Pancreas (tissue), 10 donors: Measurements from ENCODE around the gene SMARCB1. TPM values are rescaled to one million over a fixed set of nuclear protein-coding genes. Genes with fewer than 3 reads are reported as not detected.

ENCODE experiments used
- ATAC-seq, 4 donors: fragments of 200-7000 bp; cut with Tn5 transposase; one replicate each; pipeline versions ENCODE4 v1.8.0 to v1.9.1; 2020; ENCODE audit warnings: mild to moderate bottlenecking in 4 of 4, moderate library complexity in 4 of 4
- DNase-seq, 6 donors: peaks; one replicate each; pipeline ENCODE4 v3.0.0-alpha.2; 2020
- FAIRE-seq: peaks from 2 replicates; lab custom pipeline; 2012; peaks lifted over from hg19 to GRCh38; lab: Jason Lieb, UNC
- H3K27ac ChIP-seq, 4 donors: fragments of 200-600 bp; sonication (generic); 1 replicate in 3 of 4; 2 replicates in 1 of 4; pipeline versions ENCODE4 v1.5.0 to v1.8.0; 2020
- H3K27me3 ChIP-seq, 4 donors: fragments of 200-600 bp; one replicate each; pipeline ENCODE4 v1.8.0; 2021
- H3K36me3 ChIP-seq, 3 donors: fragments of 200-600 bp; sonication (generic) in 1 of 3; one replicate each; pipeline versions ENCODE4 v1.5.0 to v1.8.0; 2020 to 2021
- H3K4me1 ChIP-seq, 3 donors: fragments of 200-600 bp; one replicate each; pipeline ENCODE4 v1.8.0; 2021
- H3K4me3 ChIP-seq, 4 donors: fragments of 200-600 bp; sonication (generic) in 2 of 4; one replicate each; pipeline versions ENCODE4 v1.5.0 to v1.8.0; 2020 to 2021
- H3K9me3 ChIP-seq, 4 donors: fragments of 200-600 bp; one replicate each; pipeline ENCODE4 v1.8.0; 2021
- WGBS, 2 donors: extraction: QIAGEN DNeasy Blood & Tissue Kit; methylation state at CpG; one replicate each; pipeline ENCODE4 v1.1.7; 2013; 5-methylcytosine and 5-hydroxymethylcytosine counted together
- intact Hi-C, 3 donors: fragments of 100-400 bp; cut with DNase I; formaldehyde crosslinking; loops; one replicate each; pipeline versions ENCODE4 v1.11.1 to v1.14.2; 2022
- polyA plus RNA-seq, 2 donors: library from polyadenylated mRNA; stranded (reverse); fragments of 200-250 nt; gene quantifications; one replicate each; pipeline ENCODE4 v1.2.3, GENCODE V29; 2013
- total RNA-seq, 6 donors: library from RNA; stranded (reverse); fragmentation: NEBNext Ultra II Directional in 4 of 6; extraction: Animal tissue kit (Norgen Biotek cat#: 25700) in 4 of 6; gene quantifications; one replicate each; pipeline versions ENCODE4 v1.2.1 to v1.2.4, GENCODE V29; 2021 to 2023
- TF ChIP-seq, protein P1 (sequence below), 4 donors: fragments of 200-600 bp; sonication (generic) in 3 of 4; IDR thresholded peaks; one replicate each; pipeline versions ENCODE4 v1.5.0 to v1.8.0; 2021; ENCODE audit warnings: antibody characterized with exemption in 4 of 4
- donor health status: healthy with polysubstance abuse.
- donor health status: DM: no; HTN: no; CAD: no; lungs with moderate emphysema.
- donor health status: DM: no; HTN: no; CAD: no.
- donor health status: control.
- donor health status: control.
- donor health status: Bipolar disorder and iron deficiency.
- donor health status: DM: yes; HTN: yes; CAD: no.
- donor health status: DM: no; HTN: no; CAD: no.
- donor health status: DM: no; HTN: no; CAD: no.
- donor health status: DM: yes; HTN: yes; CAD: no.

The SMARCB1 gene
- total and polyA plus RNA-seq, 8 donors, result 25.2 to 37.1 (median 30.4) TPM

DNA sequence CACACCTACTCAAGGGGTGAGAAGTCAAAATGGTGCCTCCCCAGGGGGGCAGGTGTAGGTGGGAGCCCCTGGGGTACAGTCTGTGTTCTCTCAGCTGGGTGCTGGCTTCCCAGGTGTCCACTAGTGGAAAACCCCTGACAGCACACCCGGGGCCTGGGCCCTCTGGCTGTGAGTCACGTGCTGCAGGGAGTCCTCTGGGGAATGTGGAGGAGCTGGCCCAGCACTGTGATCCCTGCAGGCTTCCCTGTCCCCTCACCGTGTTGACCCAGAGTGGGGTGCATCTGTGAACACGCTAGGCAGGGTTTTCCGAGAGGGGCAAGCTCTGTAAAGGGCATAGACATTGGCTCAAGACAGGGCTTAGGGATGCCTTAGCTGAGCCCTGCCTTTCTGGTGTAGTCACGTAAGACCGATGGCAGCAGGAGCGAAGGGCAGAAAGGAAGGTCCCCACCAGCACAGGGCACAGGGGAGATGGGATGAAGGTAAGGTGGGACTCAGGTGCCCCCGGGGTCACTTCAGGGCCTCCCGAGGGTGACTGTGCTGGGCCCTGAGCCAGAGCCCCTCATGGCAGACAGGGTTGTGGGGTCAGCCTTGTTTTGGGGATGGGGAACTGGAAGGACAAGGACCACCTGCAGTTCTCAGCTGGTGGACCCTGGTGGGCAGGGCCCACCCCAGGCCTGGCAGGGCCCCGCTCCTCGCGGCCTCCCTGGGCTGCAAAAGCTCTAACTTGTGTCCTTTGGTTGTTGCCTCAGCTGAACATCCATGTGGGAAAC, 37.9 kb downstream of the SMARCB1 start:
- Histone ChIP-seq H3K27me3 (no peaks in the 10 kb centered on the region), H3K36me3 (peaks cover 5 to 53% (median 6%) of the 10 kb centered on the region in 3 donors), H3K4me1 (no peaks in the 10 kb centered on the region), H3K9me3 (no peaks in the 10 kb centered on the region), H3K27ac (no peak overlapping the region), H3K4me3 (no peak overlapping the region)
- no peak for ATAC-seq
- DNase-seq, result peak in 1 of 6 donors; percentile 47
- intact Hi-C loops, result no loop called here
- TF ChIP-seq, protein P1, sequence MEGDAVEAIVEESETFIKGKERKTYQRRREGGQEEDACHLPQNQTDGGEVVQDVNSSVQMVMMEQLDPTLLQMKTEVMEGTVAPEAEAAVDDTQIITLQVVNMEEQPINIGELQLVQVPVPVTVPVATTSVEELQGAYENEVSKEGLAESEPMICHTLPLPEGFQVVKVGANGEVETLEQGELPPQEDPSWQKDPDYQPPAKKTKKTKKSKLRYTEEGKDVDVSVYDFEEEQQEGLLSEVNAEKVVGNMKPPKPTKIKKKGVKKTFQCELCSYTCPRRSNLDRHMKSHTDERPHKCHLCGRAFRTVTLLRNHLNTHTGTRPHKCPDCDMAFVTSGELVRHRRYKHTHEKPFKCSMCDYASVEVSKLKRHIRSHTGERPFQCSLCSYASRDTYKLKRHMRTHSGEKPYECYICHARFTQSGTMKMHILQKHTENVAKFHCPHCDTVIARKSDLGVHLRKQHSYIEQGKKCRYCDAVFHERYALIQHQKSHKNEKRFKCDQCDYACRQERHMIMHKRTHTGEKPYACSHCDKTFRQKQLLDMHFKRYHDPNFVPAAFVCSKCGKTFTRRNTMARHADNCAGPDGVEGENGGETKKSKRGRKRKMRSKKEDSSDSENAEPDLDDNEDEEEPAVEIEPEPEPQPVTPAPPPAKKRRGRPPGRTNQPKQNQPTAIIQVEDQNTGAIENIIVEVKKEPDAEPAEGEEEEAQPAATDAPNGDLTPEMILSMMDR (IDR thresholded peaks at IDR 0.05), result no peak
- FAIRE-seq, result no peak
- 86 to 94% methylated on average over 13 of the region's 13 CpGs for WGBS, 2 donors

- 90 to 100% methylated on average over 12 of the region's 12 CpGs for WGBS, 2 donors
- Histone ChIP-seq H3K9me3 (no peaks in the 10 kb centered on the region), H3K4me3 (no peak overlapping the region), H3K36me3 (peaks cover 5 to 53% (median 6%) of the 10 kb centered on the region in 3 donors), H3K4me1 (no peaks in the 10 kb centered on the region), H3K27ac (no peak overlapping the region), H3K27me3 (no peaks in the 10 kb centered on the region)
- FAIRE-seq, result no peak
- intact Hi-C loops, result no loop called here
- TF ChIP-seq, protein P1 (IDR thresholded peaks at IDR 0.05), result no peak
- DNase-seq, result peak in 1 of 6 donors; percentile 21
- no peak for ATAC-seq
These were observed 38.6 kb downstream of the SMARCB1 start for GRCh38 chr22:23825246-23825905.

DNA sequence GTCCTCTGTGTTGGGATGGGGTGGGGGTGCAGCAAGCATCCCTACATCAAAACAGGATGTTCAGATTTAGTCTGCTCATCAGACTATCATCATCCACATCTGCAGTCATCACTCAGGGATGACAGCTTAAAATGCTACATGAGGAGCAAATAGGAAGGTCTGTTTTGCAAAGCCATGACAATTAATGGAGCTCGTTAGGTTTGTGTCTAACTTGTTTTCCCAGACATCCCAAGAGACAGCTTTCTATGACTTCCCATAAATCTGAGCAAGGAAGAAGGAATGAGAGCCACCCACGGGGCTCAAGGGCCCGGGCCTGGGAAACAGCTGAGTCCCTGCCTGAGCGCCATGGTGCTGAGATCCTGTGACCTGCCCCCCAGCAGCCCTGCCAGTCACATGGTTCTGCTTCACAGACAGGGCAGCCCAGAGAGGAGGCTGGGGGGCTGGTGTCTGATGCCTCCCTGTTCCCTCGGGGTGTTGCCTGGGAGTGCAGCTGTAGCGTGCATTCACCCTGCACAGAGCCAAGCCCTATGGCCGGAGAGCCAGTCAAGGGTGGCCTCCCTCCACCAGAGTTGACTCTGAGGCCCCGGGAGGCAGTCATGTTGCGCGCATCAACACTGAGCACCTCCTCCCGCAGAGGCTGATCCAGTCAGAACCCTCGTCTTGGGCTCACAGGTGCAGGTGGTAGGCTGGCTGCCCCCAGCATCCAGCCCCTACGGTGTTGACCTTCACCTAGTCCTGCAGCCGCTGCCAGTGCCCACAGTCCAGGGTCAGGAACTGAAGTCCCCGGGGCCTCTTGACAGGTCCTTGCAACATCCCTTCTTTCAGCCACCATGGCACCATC, 40.0 kb downstream of the SMARCB1 start:
- no peak overlapping the region for H3K27ac ChIP-seq
- DNase-seq (no peak), FAIRE-seq (no peak)

GRCh38 chr22:23827351-23827995, 40.7 kb downstream of the SMARCB1 start:
- WGBS, 2 donors, result 85 to 87% methylated on average over 9 to 11 of the region's 11 CpGs
- Histone ChIP-seq H3K27ac (no peak overlapping the region), H3K27me3 (no peaks in the 10 kb centered on the region), H3K4me1 (no peaks in the 10 kb centered on the region), H3K36me3 (peaks cover 5 to 53% (median 6%) of the 10 kb centered on the region in 3 donors), H3K4me3 (no peak overlapping the region), H3K9me3 (no peaks in the 10 kb centered on the region)
- intact Hi-C loops, result no loop called here
- TF ChIP-seq, protein P1 (IDR thresholded peaks at IDR 0.05), result no peak
- ATAC-seq, result no peak
- FAIRE-seq, result no peak
- DNase-seq, result no peak

More for the DNA sequence above, 40.0 kb downstream of the SMARCB1 start:
- Histone ChIP-seq H3K4me1 (no peaks in the 10 kb centered on the region), H3K36me3 (peaks cover 5 to 60% (median 6%) of the 10 kb centered on the region in 3 donors), H3K9me3 (no peaks in the 10 kb centered on the region), H3K27me3 (no peaks in the 10 kb centered on the region), H3K4me3 (no peak overlapping the region)
- TF ChIP-seq, protein P1 (IDR thresholded peaks at IDR 0.05), result no peak
- WGBS, 2 donors, result 86 to 87% methylated on average over 15 of the region's 15 CpGs
- no peak for ATAC-seq
- intact Hi-C loops, result no loop called here
